ENCODE data around the gene CLDN20.
"Not testable (repeated sequence)": the region's sequence is repeated elsewhere in the genome, so short reads cannot be mapped to it uniquely, and the experiment has no call there.

The CLDN20 gene, protein sequence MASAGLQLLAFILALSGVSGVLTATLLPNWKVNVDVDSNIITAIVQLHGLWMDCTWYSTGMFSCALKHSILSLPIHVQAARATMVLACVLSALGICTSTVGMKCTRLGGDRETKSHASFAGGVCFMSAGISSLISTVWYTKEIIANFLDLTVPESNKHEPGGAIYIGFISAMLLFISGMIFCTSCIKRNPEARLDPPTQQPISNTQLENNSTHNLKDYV

DNA sequence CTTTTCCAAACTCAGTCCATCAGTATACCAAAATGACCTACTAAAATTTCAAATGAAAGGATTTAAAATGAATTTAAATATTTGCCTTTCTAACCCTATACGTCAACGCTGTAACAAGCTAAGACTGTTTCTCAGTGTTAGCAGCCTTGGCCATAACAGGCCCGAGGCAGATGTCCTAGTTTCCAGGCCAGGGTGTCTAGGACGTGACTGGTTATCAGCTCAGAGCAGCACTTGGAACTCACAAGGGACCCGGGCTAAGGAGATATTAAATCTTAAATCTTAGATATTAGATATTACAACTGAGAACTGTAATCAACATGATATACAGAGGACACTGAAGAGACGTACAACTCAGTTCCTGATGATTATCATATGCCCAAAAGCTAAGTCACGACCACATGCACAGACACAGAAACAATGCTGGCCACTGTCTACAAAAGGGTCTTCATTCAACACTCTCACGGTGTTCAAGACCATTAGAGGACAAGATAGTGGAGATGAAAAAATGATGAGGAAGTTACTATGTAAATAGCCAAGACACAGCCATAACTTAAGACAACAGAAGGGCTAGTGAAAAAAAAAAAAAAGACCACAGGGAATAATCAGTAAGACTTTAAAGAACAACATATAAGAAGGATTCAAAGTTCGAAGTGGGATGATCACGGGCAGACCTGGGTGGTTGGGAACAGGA lies at the start of gene CLDN20:
Gene CLDN20, plus strand, starts transcription at position 641 of the 691 bp plus-strand sequence. CDS start 11,707 bp downstream, outside the sequence.
- DNase-seq: no peak

DNA sequence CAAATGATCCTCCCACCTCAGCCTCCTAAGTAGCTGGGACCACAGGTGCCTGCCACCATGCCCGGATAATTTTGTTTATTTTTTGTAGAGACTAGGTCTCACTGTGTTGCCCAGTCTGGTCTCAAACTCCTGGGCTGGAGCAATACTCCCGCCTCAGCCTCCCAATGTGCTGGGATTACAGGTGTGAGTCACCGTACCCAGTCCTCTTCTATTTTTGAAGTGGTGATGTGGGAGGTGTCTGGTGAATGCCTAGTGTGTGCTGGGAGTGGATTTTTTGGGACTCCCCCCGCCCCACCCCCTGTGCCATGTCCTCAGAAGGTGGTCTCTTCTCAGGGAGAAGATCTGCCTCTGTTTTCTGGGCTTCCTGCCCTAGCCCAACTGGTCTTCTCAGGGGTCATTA lies 47.9 kb upstream of the CLDN20 start:
- DNase-seq: no peak

GRCh38 chr6:155216312-155217046 lies 47.3 kb upstream of the CLDN20 start:
- DNase-seq: no peak

DNA sequence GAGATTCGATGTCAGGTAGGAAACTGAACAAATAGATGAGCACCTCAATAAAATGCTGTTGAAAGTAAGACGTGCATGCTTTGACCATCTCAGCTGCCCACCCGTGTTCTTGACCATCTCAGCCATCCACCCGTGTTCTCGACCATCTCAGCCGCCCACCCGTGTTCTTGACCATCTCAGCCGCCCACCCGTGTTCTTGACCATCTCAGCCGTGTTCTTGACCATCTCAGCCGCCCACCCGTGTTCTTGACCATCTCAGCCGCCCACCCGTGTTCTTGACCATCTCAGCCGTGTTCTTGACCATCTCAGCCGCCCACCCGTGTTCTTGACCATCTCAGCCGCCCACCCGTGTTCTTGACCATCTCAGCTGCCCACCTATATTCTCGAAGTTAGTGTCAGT lies 45.1 kb upstream of the CLDN20 start:
- not testable (repeated sequence) for DNase-seq

DNA sequence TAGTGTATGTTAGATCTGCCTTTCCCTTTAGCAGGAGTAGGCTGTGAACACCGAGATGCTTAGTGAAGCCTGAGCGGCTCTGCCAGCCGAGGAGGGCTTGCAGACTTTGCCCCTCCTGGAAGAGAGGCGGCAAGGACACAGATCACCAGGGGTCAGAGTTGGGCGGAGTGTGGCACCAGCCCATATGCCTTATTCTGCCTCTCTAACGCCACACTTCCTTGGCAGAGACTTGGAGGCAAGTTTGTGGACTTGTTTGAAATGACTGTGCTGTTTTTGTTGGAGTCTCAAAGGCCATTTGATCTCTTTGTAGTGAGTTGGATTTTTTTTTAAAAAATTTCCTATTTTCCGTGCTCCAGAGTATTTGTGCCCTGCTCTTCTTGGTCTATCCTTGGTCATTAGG lies 44.5 kb upstream of the CLDN20 start:
- DNase-seq: no peak

DNA sequence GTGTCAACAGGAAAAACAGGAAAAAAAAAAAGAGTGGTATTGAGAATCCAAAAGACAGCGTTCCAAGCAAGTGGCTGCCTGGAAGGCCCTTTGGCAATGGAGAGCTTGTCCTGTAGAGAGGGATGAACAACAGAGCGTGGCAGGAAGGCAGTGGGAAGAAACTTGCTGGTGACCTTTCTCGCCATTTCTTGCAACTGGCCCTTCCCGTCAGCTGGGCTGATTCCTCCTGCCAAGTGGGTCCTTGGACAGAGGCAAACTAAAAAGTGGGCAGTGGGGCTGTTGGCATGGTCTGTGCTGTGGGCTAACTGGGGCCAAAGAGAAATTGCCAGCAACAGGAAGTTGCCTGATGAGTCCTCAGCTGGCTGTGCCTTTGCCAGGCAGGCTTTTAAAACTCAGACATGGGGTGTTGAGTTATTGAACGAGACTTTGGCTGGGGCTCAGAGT lies 43.9 kb upstream of the CLDN20 start:
- DNase-seq: no peak

DNA sequence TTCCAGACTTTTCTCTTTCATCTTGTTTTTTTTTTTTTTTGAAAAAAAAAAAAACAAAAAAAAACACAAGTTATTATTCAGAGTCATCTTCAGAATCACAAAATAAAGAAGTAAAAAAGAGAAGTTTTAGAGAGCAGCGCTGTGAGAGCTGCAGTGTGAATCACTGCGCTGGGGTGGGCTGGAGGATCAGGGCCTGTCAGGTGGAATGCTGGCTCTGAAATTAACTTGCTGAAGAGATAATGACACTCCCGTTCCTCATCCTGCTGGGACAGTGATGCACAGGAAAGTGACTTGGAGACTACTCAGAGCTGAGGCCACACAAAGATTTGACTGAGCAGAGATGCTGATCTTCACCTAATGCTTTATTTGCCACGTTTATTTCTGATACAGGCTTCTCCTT lies 42.7 kb upstream of the CLDN20 start:
- DNase-seq: no peak

- DNase-seq: no peak
These were observed 41.3 kb upstream of the CLDN20 start for GRCh38 chr6:155222506-155222905.

- peak; percentile 71 for DNase-seq
These were observed 40.0 kb upstream of the CLDN20 start for GRCh38 chr6:155223646-155224451.

GRCh38 chr6:155224618-155225017 lies 39.2 kb upstream of the CLDN20 start:
- peak; percentile 9 for DNase-seq

DNA sequence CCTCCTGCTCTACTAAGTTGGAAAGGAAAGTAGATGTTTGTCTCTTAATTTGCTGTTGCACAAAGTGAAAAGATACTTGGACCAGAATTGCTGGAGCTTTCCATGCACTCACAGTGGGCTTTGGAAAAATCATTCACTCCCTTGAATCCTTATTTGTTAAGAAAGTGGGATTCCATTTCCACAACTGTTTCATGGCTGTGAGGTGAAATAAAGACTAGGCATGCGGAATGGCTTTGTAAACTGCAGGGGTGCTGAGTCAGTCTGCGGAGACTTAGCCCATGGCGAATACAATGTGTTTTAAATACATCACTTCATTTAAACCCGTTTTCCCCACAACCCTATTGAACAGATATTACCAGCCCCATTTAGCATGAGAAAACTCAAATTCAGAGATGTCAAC lies 36.8 kb upstream of the CLDN20 start:
- DNase-seq: no peak

DNA sequence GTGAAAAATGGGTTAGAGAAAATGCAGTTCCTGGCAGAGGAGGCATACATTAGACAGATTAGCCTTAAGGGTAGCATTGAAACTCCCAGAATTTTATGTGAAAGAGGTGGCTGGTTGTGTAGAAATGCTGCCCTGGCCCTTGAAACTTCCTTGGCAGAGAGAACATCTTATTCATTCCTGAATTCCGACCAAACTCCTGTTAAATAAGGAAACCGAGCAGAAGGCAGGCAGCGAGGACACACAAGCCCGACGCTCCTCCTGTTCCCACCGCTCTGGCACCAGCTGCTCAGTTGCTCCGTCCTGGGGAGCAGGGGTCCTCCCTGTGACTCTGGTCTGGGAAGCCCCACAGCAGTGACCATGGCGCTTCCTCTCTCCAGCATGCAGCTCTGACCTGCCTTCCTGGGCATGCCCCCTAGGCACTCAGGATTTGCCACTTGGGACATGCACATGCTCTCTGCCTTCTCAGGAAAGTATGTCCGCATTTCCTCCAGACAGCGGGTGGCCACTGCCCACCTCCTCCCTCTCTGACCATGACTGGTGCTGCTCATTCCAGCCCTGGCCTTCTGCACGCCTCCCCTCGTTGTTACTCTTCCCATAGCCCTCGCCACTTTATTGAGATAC lies 35.2 kb upstream of the CLDN20 start:
- DNase-seq: no peak

GRCh38 chr6:155230975-155231374 lies 32.8 kb upstream of the CLDN20 start:
- not testable (repeated sequence) for DNase-seq

DNA sequence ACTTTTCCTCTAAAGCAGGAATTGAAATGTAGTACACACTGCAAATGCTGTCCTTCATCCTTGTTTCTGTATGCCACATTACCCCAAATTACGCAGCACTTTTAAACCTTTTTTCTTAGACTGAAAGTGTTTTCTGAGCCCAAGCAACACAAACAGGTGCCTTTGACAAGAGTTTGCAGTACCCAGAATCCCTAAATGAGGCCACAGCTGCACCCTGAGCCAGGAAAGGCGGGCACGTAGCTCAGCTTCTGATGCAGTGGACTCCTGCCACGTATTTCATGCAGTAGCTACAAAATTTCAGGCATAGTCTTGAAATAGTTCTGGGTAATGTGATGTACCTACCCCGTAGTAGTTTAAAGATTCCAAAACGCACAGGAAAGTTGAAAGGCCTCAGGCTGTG lies 31.0 kb upstream of the CLDN20 start:
- no peak for DNase-seq

GRCh38 chr6:155234167-155234566 lies 29.6 kb upstream of the CLDN20 start:
- DNase-seq: no peak

DNA sequence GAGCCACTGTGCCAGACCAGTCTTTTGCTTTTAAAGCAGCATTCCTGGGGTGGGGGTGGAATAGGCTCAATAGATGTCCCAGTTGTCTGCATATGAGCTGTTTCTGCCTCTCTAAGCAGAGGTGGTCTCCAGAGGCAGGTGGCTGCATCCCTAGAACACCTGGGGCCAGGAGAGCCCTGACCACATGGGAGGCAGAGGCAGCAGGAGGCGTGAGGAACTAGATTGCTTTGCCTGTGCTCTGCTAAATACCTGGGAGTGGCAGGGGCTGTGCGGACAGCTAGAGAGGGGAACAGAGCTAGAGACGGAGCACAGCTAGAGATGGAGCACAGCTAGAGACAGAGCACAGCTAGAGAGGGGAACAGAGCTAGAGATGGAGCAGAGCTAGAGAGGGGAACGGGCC lies 29.1 kb upstream of the CLDN20 start:
- DNase-seq: no peak

GRCh38 chr6:155235087-155235486 lies 28.7 kb upstream of the CLDN20 start:
- no peak for DNase-seq

- DNase-seq: no peak
These were observed 26.2 kb upstream of the CLDN20 start for GRCh38 chr6:155237613-155238012.

- no peak for DNase-seq
These were observed 22.8 kb upstream of the CLDN20 start for GRCh38 chr6:155240905-155241600.

DNA sequence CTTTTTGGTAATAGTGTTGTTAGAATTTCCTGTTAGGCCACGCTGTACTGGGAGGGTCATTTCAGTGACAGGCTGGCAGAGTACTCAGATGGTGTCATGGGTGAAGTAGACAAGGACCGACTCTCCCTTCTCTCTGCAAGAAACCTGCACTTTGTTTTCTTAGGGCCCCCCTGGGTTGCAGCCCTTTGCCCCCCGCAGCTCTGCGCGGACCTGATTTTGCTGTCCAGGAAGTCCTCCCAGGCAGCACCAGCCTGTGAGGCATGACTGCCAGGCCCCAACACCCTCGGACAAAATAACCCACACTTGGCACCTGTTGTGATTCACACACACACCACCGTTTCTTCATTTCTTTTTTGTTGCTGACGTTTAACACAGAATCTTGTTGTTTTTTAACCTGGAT lies 21.8 kb upstream of the CLDN20 start:
- DNase-seq: no peak

- DNase-seq: no peak
These were observed 19.4 kb upstream of the CLDN20 start for GRCh38 chr6:155244434-155244833.

DNA sequence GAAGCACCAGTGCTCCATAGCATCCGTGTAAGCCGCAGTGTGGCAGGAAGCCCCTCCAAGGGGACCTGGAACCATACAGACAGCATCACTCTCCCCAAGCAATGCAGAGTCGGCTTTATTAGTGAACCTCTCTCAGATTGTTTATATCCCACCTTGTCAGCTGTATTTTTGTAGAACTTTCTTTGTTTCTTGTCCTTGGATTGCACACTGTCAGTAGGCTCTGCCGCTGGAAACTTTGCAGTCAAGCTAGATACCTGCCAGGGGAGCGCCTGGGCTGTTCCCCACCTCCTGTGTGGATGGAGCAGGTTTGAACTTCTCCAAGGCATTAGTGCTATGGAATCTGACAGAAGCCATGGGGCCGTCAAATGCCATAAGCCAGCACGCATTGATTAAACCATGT lies 18.6 kb upstream of the CLDN20 start:
- DNase-seq: no peak
